NCI-H1105 treated with DMSO at 0.1 percent for 48 hours (cell line): Measurements from ENCODE around the gene BBS1.
"Not testable (repeated sequence)": the region's sequence is repeated elsewhere in the genome, so short reads cannot be mapped to it uniquely, and the experiment has no call there.

Experiments
- DNase-seq: peaks from one replicate; lab custom pipeline; 2025; lab: John Stamatoyannopoulos, UW

Gene BBS1

GRCh38 chr11:66524304-66525040, 14.0 kb downstream of the BBS1 start:
- DNase-seq, result no peak

- DNase-seq, result no peak
Observed at GRCh38 chr11:66529069-66529468, 18.6 kb downstream of the BBS1 start.

- DNase-seq, result no peak
Observed at GRCh38 chr11:66529655-66530054, 19.2 kb downstream of the BBS1 start.

- DNase-seq, result no peak
Observed at GRCh38 chr11:66530927-66531709, 20.7 kb downstream of the BBS1 start.

- DNase-seq, result no peak
Observed at GRCh38 chr11:66531841-66532240, 21.4 kb downstream of the BBS1 start.

GRCh38 chr11:66532784-66533183, 22.3 kb downstream of the BBS1 start:
- no peak for DNase-seq

GRCh38 chr11:66539170-66539869, 28.9 kb downstream of the BBS1 start:
- DNase-seq, result no peak

GRCh38 chr11:66539870-66540213, 29.4 kb downstream of the BBS1 start:
- DNase-seq, result no peak

- DNase-seq, result not testable (repeated sequence)
Observed at GRCh38 chr11:66540598-66540997, 30.2 kb downstream of the BBS1 start.

- no peak for DNase-seq
Observed at GRCh38 chr11:66541892-66542291, 31.5 kb downstream of the BBS1 start.

- DNase-seq, result no peak
Observed at GRCh38 chr11:66542362-66542761, 31.9 kb downstream of the BBS1 start.

GRCh38 chr11:66543263-66544107, 33.0 kb downstream of the BBS1 start:
- no peak for DNase-seq

GRCh38 chr11:66544952-66545351, 34.5 kb downstream of the BBS1 start:
- not testable (repeated sequence) for DNase-seq

- peak; percentile 92 for DNase-seq
Observed at GRCh38 chr11:66545701-66546367, 35.4 kb downstream of the BBS1 start, which contains the start of gene ZDHHC24. ZDHHC24 (minus strand) TSS chr11:66546048; CDS start chr11:66546003, 45 bp downstream.

- DNase-seq, result no peak
Observed at GRCh38 chr11:66546368-66546965, 36.0 kb downstream of the BBS1 start, which contains the start of gene ACTN3. ACTN3 (plus strand) TSS chr11:66546903; CDS start chr11:66546938, 35 bp downstream.

- DNase-seq, result no peak
Observed at GRCh38 chr11:66546966-66547661, 36.7 kb downstream of the BBS1 start.

- DNase-seq, result no peak
Observed at GRCh38 chr11:66547662-66548009, 37.2 kb downstream of the BBS1 start.

GRCh38 chr11:66548041-66548440, 37.6 kb downstream of the BBS1 start:
- no peak for DNase-seq

- no peak for DNase-seq
Observed at GRCh38 chr11:66548774-66549630, 38.6 kb downstream of the BBS1 start.
